Endothelial cell of umbilical vein (primary cell): ENCODE data around the gene IFITM2. TPM values are rescaled to one million over a fixed set of nuclear protein-coding genes. Genes with fewer than 3 reads are reported as not detected.

Source experiments
- BruUV-seq: library from RNA; stranded (reverse); fragments of 400-500 nt; replicated peaks from 2 replicates; lab custom pipeline; 2021; lab: Mats Ljungman, UMichigan
- CTCF ChIA-PET: fragments of 300-600, 350-600 bp; sonication (Branson Sonifier 250); formaldehyde crosslinking; loops from one replicate; lab custom pipeline; 2021; ENCODE audit warnings: antibody characterized with exemption, inconsistent platforms; lab: Charles Lee
- POLR2A ChIA-PET: fragments of 300-600, 350-600 bp; sonication (Branson Sonifier 250); formaldehyde crosslinking; loops from one replicate; lab custom pipeline; 2021; ENCODE audit warnings: antibody characterized with exemption, inconsistent platforms; lab: Charles Lee
- DNase-seq: peaks from one replicate; pipeline ENCODE4 v3.0.0-alpha.2; 2011; ENCODE audit warnings: low read depth, low spot score
- FAIRE-seq: peaks from 2 replicates; lab custom pipeline; 2011; peaks lifted over from hg19 to GRCh38; lab: Jason Lieb, UNC
- H2AFZ ChIP-seq: 2 replicates; pipeline ENCODE4 v1.6.0; 2012; ENCODE audit warnings: low read depth, low read length, control low read depth, inconsistent platforms
- H3K27ac ChIP-seq: 2 replicates; pipeline ENCODE4 v1.5.1; 2011; ENCODE audit warnings: low read depth, mild to moderate bottlenecking, control low read depth, low read length, moderate library complexity; ENCODE audit not compliant: insufficient read depth
- H3K27me3 ChIP-seq, 2 experiments: 2 replicates each; pipeline versions ENCODE4 v1.6.0 to v1.6.1; 2011; ENCODE audit warnings: low read length in 2 of 2, mixed read lengths in 1 of 2; ENCODE audit not compliant: control insufficient read depth in 2 of 2, insufficient read depth in 2 of 2
- H3K36me3 ChIP-seq, 2 experiments: 2 replicates in 1 of 2; 3 replicates in 1 of 2; pipeline ENCODE4 v1.5.1; 2011; ENCODE audit warnings: low read length in 2 of 2, mild to moderate bottlenecking in 1 of 2, moderate library complexity in 1 of 2; ENCODE audit not compliant: control insufficient read depth in 2 of 2, insufficient read depth in 2 of 2; ENCODE audit errors: extremely low read depth in 1 of 2
- H3K4me1 ChIP-seq: 3 replicates; pipeline ENCODE4 v1.5.1; 2011; ENCODE audit warnings: mild to moderate bottlenecking, low read length; ENCODE audit not compliant: control insufficient read depth, insufficient read depth; ENCODE audit errors: extremely low read depth
- H3K4me2 ChIP-seq: 2 replicates; pipeline ENCODE4 v1.6.1; 2011; ENCODE audit warnings: low read length, control low read depth, mixed read lengths; ENCODE audit not compliant: insufficient read depth
- H3K4me3 ChIP-seq, 3 experiments: fragments of 200-600 bp in 1 of 3; sonication (generic), shearing (Covaris generic) in 1 of 3; replicated peaks in 1 of 3; 2 replicates each; pipeline ENCODE4 v1.5.1; 2011 to 2016; ENCODE audit warnings: control low read depth in 3 of 3, low read length in 3 of 3, mild to moderate bottlenecking in 2 of 3, inconsistent platforms in 1 of 3, low read depth in 1 of 3, moderate library complexity in 1 of 3; ENCODE audit not compliant: insufficient read depth in 1 of 3
- H3K79me2 ChIP-seq: 2 replicates; pipeline ENCODE4 v1.6.0; 2012; ENCODE audit warnings: low read length, inconsistent platforms; ENCODE audit not compliant: control insufficient read depth, insufficient read depth
- H3K9ac ChIP-seq: replicated peaks from 2 replicates; pipeline ENCODE3; 2011; ENCODE audit warnings: low read length, control low read depth; ENCODE audit not compliant: insufficient read depth; ENCODE audit errors: extremely low read depth
- H3K9me1 ChIP-seq: replicated peaks from 3 replicates; pipeline ENCODE4 v1.6.0; 2011; ENCODE audit warnings: mild to moderate bottlenecking, low read length; ENCODE audit not compliant: control insufficient read depth, insufficient read depth; ENCODE audit errors: extremely low read depth
- H3K9me3 ChIP-seq: replicated peaks from 2 replicates; pipeline ENCODE4 v1.5.1; 2012; ENCODE audit warnings: low read length, inconsistent platforms; ENCODE audit not compliant: control insufficient read depth, insufficient read depth
- H4K20me1 ChIP-seq: replicated peaks from 2 replicates; pipeline ENCODE3; 2011; ENCODE audit warnings: mild to moderate bottlenecking, low read length; ENCODE audit not compliant: control insufficient read depth, insufficient read depth; ENCODE audit errors: extremely low read depth
- CTCF ChIP-seq, 2 donors: IDR thresholded peaks; 1 replicate in 1 of 2; 2 replicates in 1 of 2; pipeline ENCODE4 v1.5.1; 2011; ENCODE audit warnings: low read length in 2 of 2, mild to moderate bottlenecking in 2 of 2, moderate library complexity in 2 of 2, control low read depth in 1 of 2, inconsistent platforms in 1 of 2, low read depth in 1 of 2; ENCODE audit not compliant: insufficient read depth in 1 of 2; ENCODE audit errors: extremely low read depth in 1 of 2
- EZH2 ChIP-seq: IDR thresholded peaks from 2 replicates; pipeline ENCODE4 v1.6.1; 2012; ENCODE audit warnings: borderline replicate concordance, low read depth, mild to moderate bottlenecking, moderate library complexity, low read length, inconsistent platforms; ENCODE audit not compliant: severe bottlenecking
- JUN ChIP-seq: IDR thresholded peaks from 2 replicates; pipeline ENCODE4 v1.6.1; 2011; ENCODE audit warnings: borderline replicate concordance, low read depth; ENCODE audit not compliant: insufficient read length, insufficient read depth
- MAX ChIP-seq: IDR thresholded peaks from 2 replicates; pipeline ENCODE4 v1.6.1; 2011; ENCODE audit not compliant: insufficient read depth, insufficient read length
- POLR2AphosphoS5 ChIP-seq: IDR thresholded peaks from 2 replicates; pipeline ENCODE4 v1.6.1; 2012; ENCODE audit warnings: low read depth, mild to moderate bottlenecking, control low read depth, low read length, moderate library complexity; ENCODE audit not compliant: insufficient read depth
- dilution Hi-C: fragments of 300-500 bp; cut with MboI; formaldehyde crosslinking; loops from one replicate; pipeline ENCODE4 v1.15.0; 2019; ENCODE audit warnings: low sequenced_read_pairs; ENCODE audit not compliant: extremely low pct_ligation_motif_present
- intact Hi-C: fragments of 100-400 bp; cut with micrococcal nuclease; formaldehyde crosslinking; loops from one replicate; pipeline ENCODE4 v1.10.0; 2022
- polyA plus RNA-seq, 4 experiments: library from polyadenylated mRNA; depleted of rRNA in 3 of 4; stranded (reverse) in 3 of 4; unstranded in 1 of 4; fragments of >200 nt; gene quantifications; 2 replicates each; pipeline versions ENCODE4 v1.2.1 to v1.2.3, GENCODE V29; 2011 to 2012; ENCODE audit warnings: missing spikeins in 1 of 4
- total RNA-seq: library from RNA; stranded (reverse); gene quantifications from 2 replicates; pipeline ENCODE4 v1.2.3, GENCODE V29; 2021

Gene IFITM2
- total and polyA plus RNA-seq, 2 donors (not counting 3 experiments of a cell fraction or from before 2014, with no cell fraction given): 219 to 1,135 TPM

GRCh38 chr11:315516-315994 is 7.9 kb downstream of the IFITM2 start:
- Histone ChIP-seq H3K9ac (no peak overlapping the region), H3K36me3 (no peaks in the 10 kb centered on the region), H4K20me1 (no peaks in the 10 kb centered on the region), H3K9me1 (no peaks in the 10 kb centered on the region), H3K4me2 (no peak overlapping the region), H2AFZ (no peak overlapping the region), H3K79me2 (peaks cover 11% of the 10 kb centered on the region), H3K9me3 (no peaks in the 10 kb centered on the region), H3K27ac (no peak overlapping the region), H3K4me3 (no peak overlapping the region), H3K27me3 (peaks cover 19 to 28% of the 10 kb centered on the region in 2 experiments), H3K4me1 (peaks cover 7% of the 10 kb centered on the region)
- dilution Hi-C loops (no loop called here), intact Hi-C loops (no loop called here)
- TF ChIP-seq JUN (no peak), CTCF (IDR thresholded peaks at IDR 0.05; ENCODE audit: extremely low read depth in 1 of 2, insufficient read depth in 1 of 2, low read depth in 1 of 2, low read length in 2 of 2) (no peak), EZH2 (no peak), MAX (no peak), POLR2AphosphoS5 (no peak)
- POLR2A ChIA-PET: no interaction called here
- no TSS peak for BruUV-seq
- CTCF ChIA-PET: interaction anchor here (1.2 kb wide), 1 partner anchor 65 kb away, joined by 5 read pairs; no protein-coding TSS in a partner anchor
- no peak for DNase-seq
- no peak for FAIRE-seq
